ENCODE measurements around the gene ZDHHC22.

ZDHHC22 gene

GRCh38 chr14:77141214-77142004, at the start of gene ZDHHC22:
ZDHHC22 (minus strand) TSS chr14:77141791; CDS start chr14:77139738, 2,053 bp downstream.
- DNase-seq (ENCODE audit: low read depth): peak; percentile 50

- peak; percentile 18 for DNase-seq (ENCODE audit: low read depth)
Measured at GRCh38 chr14:77190977-77191376, 49.4 kb upstream of the ZDHHC22 start.

- DNase-seq (ENCODE audit: low read depth): no peak
Measured at GRCh38 chr14:77189479-77189878, 47.9 kb upstream of the ZDHHC22 start.

- no peak for DNase-seq (ENCODE audit: low read depth)
Measured at GRCh38 chr14:77187649-77188012, 46.0 kb upstream of the ZDHHC22 start.

- DNase-seq (ENCODE audit: low read depth): peak; percentile 25
Measured at GRCh38 chr14:77186911-77187648, 45.5 kb upstream of the ZDHHC22 start.

- DNase-seq (ENCODE audit: low read depth): no peak
Measured at GRCh38 chr14:77185093-77185465, 43.5 kb upstream of the ZDHHC22 start.

GRCh38 chr14:77184396-77185092, 43.0 kb upstream of the ZDHHC22 start:
- DNase-seq (ENCODE audit: low read depth): no peak

- DNase-seq (ENCODE audit: low read depth): no peak
Measured at GRCh38 chr14:77183896-77184295, 42.3 kb upstream of the ZDHHC22 start.

GRCh38 chr14:77181603-77182437, 40.2 kb upstream of the ZDHHC22 start, which contains the start of gene TMEM63C:
TMEM63C (plus strand) TSS chr14:77181798; CDS start chr14:77218814, 37,016 bp downstream.
- no peak for DNase-seq (ENCODE audit: low read depth)

- DNase-seq (ENCODE audit: low read depth): no peak
Measured at GRCh38 chr14:77180726-77181602, 39.4 kb upstream of the ZDHHC22 start.

GRCh38 chr14:77178656-77179055, 37.1 kb upstream of the ZDHHC22 start:
- no peak for DNase-seq (ENCODE audit: low read depth)

- DNase-seq (ENCODE audit: low read depth): no peak
Measured at GRCh38 chr14:77177702-77178101, 36.1 kb upstream of the ZDHHC22 start.

- DNase-seq (ENCODE audit: low read depth): no peak
Measured at GRCh38 chr14:77175843-77176242, 34.3 kb upstream of the ZDHHC22 start.

GRCh38 chr14:77173911-77174617, 32.5 kb upstream of the ZDHHC22 start:
- peak; percentile 32 for DNase-seq (ENCODE audit: low read depth)

- DNase-seq (ENCODE audit: low read depth): no peak
Measured at GRCh38 chr14:77172916-77173315, 31.3 kb upstream of the ZDHHC22 start.

- no peak for DNase-seq (ENCODE audit: low read depth)
Measured at GRCh38 chr14:77170045-77170444, 28.5 kb upstream of the ZDHHC22 start.

GRCh38 chr14:77161011-77161410, 19.4 kb upstream of the ZDHHC22 start:
- DNase-seq (ENCODE audit: low read depth): no peak

GRCh38 chr14:77158882-77159255, 17.3 kb upstream of the ZDHHC22 start:
- no peak for DNase-seq (ENCODE audit: low read depth)

GRCh38 chr14:77158175-77158881, 16.7 kb upstream of the ZDHHC22 start:
- DNase-seq (ENCODE audit: low read depth): peak; percentile 72

- DNase-seq (ENCODE audit: low read depth): no peak
Measured at GRCh38 chr14:77157740-77158139, 16.1 kb upstream of the ZDHHC22 start.
